ENCODE results near the gene TIMM10B.

The TIMM10B gene

GRCh38 chr11:6530848-6531247, 49.5 kb downstream of the TIMM10B start:
- Histone ChIP-seq H3K27ac (ENCODE audit: low read depth, low read length) (no peak overlapping the region), H3K9me3 (ENCODE audit: control insufficient read depth in 1 of 2, low read length in 2 of 2) (no peaks in the 10 kb centered on the region), H3K4me3 (ENCODE audit: low read depth in 1 of 2, low read length in 2 of 2) (no peak overlapping the region), H3K27me3 (ENCODE audit: control insufficient read depth in 1 of 2, insufficient read depth in 2 of 2, low read length in 2 of 2) (no peaks in the 10 kb centered on the region), H3K4me1 (ENCODE audit: control insufficient read depth in 1 of 2, insufficient read depth in 2 of 2, low read length in 2 of 2) (no peaks in the 10 kb centered on the region), H3K36me3 (ENCODE audit: control insufficient read depth in 1 of 2, insufficient read depth in 2 of 2, low read length in 2 of 2) (peaks cover 7 to 14% of the 10 kb centered on the region in 2 donors), H3K9ac (ENCODE audit: low read depth in 1 of 2, low read length in 2 of 2) (no peak overlapping the region)

- no peak overlapping the region for H3K4me3 ChIP-seq (ENCODE audit: low read depth in 1 of 2, low read length in 2 of 2)
- no peaks in the 10 kb centered on the region for H3K9me3 ChIP-seq (ENCODE audit: control insufficient read depth in 1 of 2, low read length in 2 of 2)
- H3K4me1 ChIP-seq (ENCODE audit: control insufficient read depth in 1 of 2, insufficient read depth in 2 of 2, low read length in 2 of 2): no peaks in the 10 kb centered on the region
- peaks cover 7 to 14% of the 10 kb centered on the region in 2 donors for H3K36me3 ChIP-seq (ENCODE audit: control insufficient read depth in 1 of 2, insufficient read depth in 2 of 2, low read length in 2 of 2)
- no peak overlapping the region for H3K9ac ChIP-seq (ENCODE audit: low read depth in 1 of 2, low read length in 2 of 2)
- H3K27ac ChIP-seq (ENCODE audit: low read depth, low read length): no peak overlapping the region
- H3K27me3 ChIP-seq (ENCODE audit: control insufficient read depth in 1 of 2, insufficient read depth in 2 of 2, low read length in 2 of 2): no peaks in the 10 kb centered on the region
Measured at GRCh38 chr11:6531267-6531752, 50.0 kb downstream of the TIMM10B start.
